Glutamatergic neuron (in vitro differentiated cells): ENCODE measurements around the gene TNFRSF19. TPM values are rescaled to one million over a fixed set of nuclear protein-coding genes. Genes with fewer than 3 reads are reported as not detected.

Experiments used
- DNase-seq: peaks from one replicate; pipeline ENCODE4 v3.0.0; 2022
- H3K27ac Mint-ChIP-seq: one replicate; pipeline ENCODE4 v1.8.0; 2020; ENCODE audit warnings: mild to moderate bottlenecking, mixed read lengths, inconsistent platforms; ENCODE audit not compliant: unreplicated experiment
- H3K27me3 Mint-ChIP-seq: one replicate; pipeline ENCODE4 v1.8.0; 2020; ENCODE audit warnings: mild to moderate bottlenecking, moderate library complexity, mixed read lengths, inconsistent platforms; ENCODE audit not compliant: unreplicated experiment
- H3K36me3 Mint-ChIP-seq: one replicate; pipeline ENCODE4 v1.8.0; 2020; ENCODE audit warnings: mild to moderate bottlenecking, mixed read lengths, inconsistent platforms; ENCODE audit not compliant: unreplicated experiment
- H3K4me1 Mint-ChIP-seq: one replicate; pipeline ENCODE4 v1.8.0; 2020; ENCODE audit warnings: mild to moderate bottlenecking, low read depth, mixed read lengths, inconsistent platforms; ENCODE audit not compliant: unreplicated experiment
- H3K4me3 Mint-ChIP-seq: one replicate; pipeline ENCODE4 v1.8.0; 2020; ENCODE audit warnings: mild to moderate bottlenecking, mixed read lengths, inconsistent platforms; ENCODE audit not compliant: unreplicated experiment
- H3K9me3 Mint-ChIP-seq: one replicate; pipeline ENCODE4 v1.8.0; 2020; ENCODE audit warnings: mild to moderate bottlenecking, moderate library complexity, mixed read lengths, inconsistent platforms; ENCODE audit not compliant: unreplicated experiment
- CTCF ChIP-seq: fragments of 200-600 bp; sonication (generic); IDR thresholded peaks from one replicate; pipeline ENCODE4 v1.5.0; 2021; ENCODE audit not compliant: partially characterized antibody, unreplicated experiment
- total RNA-seq: library from RNA; stranded (reverse); fragmentation: NEBNext Ultra II Directional; extraction: Animal tissue kit (Norgen Biotek cat#: 25700); gene quantifications from one replicate; pipeline ENCODE4 v1.2.1, GENCODE V29; 2021; ENCODE audit not compliant: unreplicated experiment

Gene TNFRSF19
- total RNA-seq, 1 donor from 2014 or later = 188 TPM

GRCh38 chr13:23660249-23660648 is 90.0 kb downstream of the TNFRSF19 start:
- no peak overlapping the region for H3K27ac Mint-ChIP-seq
- peaks cover 16% of the 10 kb centered on the region for H3K9me3 Mint-ChIP-seq
- peaks cover 9% of the 10 kb centered on the region for H3K27me3 Mint-ChIP-seq
- no peak overlapping the region for H3K4me3 Mint-ChIP-seq
- no peak for DNase-seq
- H3K4me1 Mint-ChIP-seq = peaks cover 34% of the 10 kb centered on the region
- H3K36me3 Mint-ChIP-seq = peaks cover 29% of the 10 kb centered on the region
- TF ChIP-seq CTCF = no peak

GRCh38 chr13:23666582-23666981 is 96.4 kb downstream of the TNFRSF19 start:
- Mint-ChIP-seq H3K27me3 (peaks cover 4% of the 10 kb centered on the region), H3K4me1 (peaks cover 42% of the 10 kb centered on the region), H3K36me3 (peaks cover 23% of the 10 kb centered on the region), H3K27ac (no peak overlapping the region), H3K4me3 (no peak overlapping the region), H3K9me3 (peaks cover 7% of the 10 kb centered on the region)
- no peak for DNase-seq
- TF ChIP-seq CTCF = no peak

- H3K36me3 Mint-ChIP-seq = peaks cover 11% of the 10 kb centered on the region
- H3K4me3 Mint-ChIP-seq = no peak overlapping the region
- no peak for TF ChIP-seq CTCF
- H3K27me3 Mint-ChIP-seq = no peaks in the 10 kb centered on the region
- H3K4me1 Mint-ChIP-seq = peaks cover 52% of the 10 kb centered on the region
- DNase-seq = no peak
- H3K27ac Mint-ChIP-seq = no peak overlapping the region
- peaks cover 4% of the 10 kb centered on the region for H3K9me3 Mint-ChIP-seq
Observed at GRCh38 chr13:23667750-23668149, 97.5 kb downstream of the TNFRSF19 start.

GRCh38 chr13:23668562-23668961 is 98.3 kb downstream of the TNFRSF19 start:
- no peak for TF ChIP-seq CTCF
- Mint-ChIP-seq H3K27ac (no peak overlapping the region), H3K4me1 (peaks cover 48% of the 10 kb centered on the region), H3K36me3 (peaks cover 3% of the 10 kb centered on the region), H3K27me3 (no peaks in the 10 kb centered on the region), H3K9me3 (peaks cover 2% of the 10 kb centered on the region), H3K4me3 (peak overlapping the region; percentile 43)
- DNase-seq = no peak

GRCh38 chr13:23670793-23671192 is 100.6 kb downstream of the TNFRSF19 start:
- TF ChIP-seq CTCF = no peak
- Mint-ChIP-seq H3K4me1 (peaks cover 38% of the 10 kb centered on the region), H3K9me3 (peaks cover 2% of the 10 kb centered on the region), H3K27ac (no peak overlapping the region), H3K4me3 (no peak overlapping the region), H3K27me3 (no peaks in the 10 kb centered on the region), H3K36me3 (peaks cover 4% of the 10 kb centered on the region)
- DNase-seq = no peak
